RPMI8226 (cell line): ENCODE data around the gene TMEM37.
"Not testable (repeated sequence)": the region's sequence is repeated elsewhere in the genome, so short reads cannot be mapped to it uniquely, and the experiment has no call there.

Source experiments
- DNase-seq: peaks from one replicate; pipeline ENCODE4 v3.0.0-alpha.2; 2015

The TMEM37 gene

GRCh38 chr2:119431155-119431975 is at the start of gene TMEM37:
TSS of gene TMEM37 (plus strand) at chr2:119431854. CDS start at chr2:119431904, 50 bp downstream.
- peak; percentile 61 for DNase-seq

- peak; percentile 41 for DNase-seq
These were observed 48.1 kb upstream of the TMEM37 start for GRCh38 chr2:119383410-119384140.

GRCh38 chr2:119384971-119385370 is 46.7 kb upstream of the TMEM37 start:
- DNase-seq, result peak; percentile 27

- DNase-seq, result no peak
These were observed 46.2 kb upstream of the TMEM37 start for GRCh38 chr2:119385466-119385865.

GRCh38 chr2:119387381-119388129 is 44.1 kb upstream of the TMEM37 start:
- DNase-seq, result no peak

- no peak for DNase-seq
These were observed 41.9 kb upstream of the TMEM37 start for GRCh38 chr2:119389615-119390306.

GRCh38 chr2:119393971-119394748 is 37.5 kb upstream of the TMEM37 start:
- no peak for DNase-seq

- no peak for DNase-seq
These were observed 34.5 kb upstream of the TMEM37 start for GRCh38 chr2:119397196-119397595.

GRCh38 chr2:119402106-119402505 is 29.5 kb upstream of the TMEM37 start:
- no peak for DNase-seq

GRCh38 chr2:119402645-119403560 is 28.8 kb upstream of the TMEM37 start:
- DNase-seq, result peak; percentile 10

- not testable (repeated sequence) for DNase-seq
These were observed 28.0 kb upstream of the TMEM37 start for GRCh38 chr2:119403618-119404017.

GRCh38 chr2:119405151-119405550 is 26.5 kb upstream of the TMEM37 start:
- DNase-seq, result no peak

GRCh38 chr2:119407430-119408220 is 24.0 kb upstream of the TMEM37 start:
- DNase-seq, result peak; percentile 59

- DNase-seq, result peak; percentile 71
These were observed 23.4 kb upstream of the TMEM37 start for GRCh38 chr2:119408221-119408619.

- DNase-seq, result no peak
These were observed 22.1 kb upstream of the TMEM37 start for GRCh38 chr2:119409506-119409905.

GRCh38 chr2:119414894-119415293 is 16.8 kb upstream of the TMEM37 start:
- DNase-seq, result no peak

- no peak for DNase-seq
These were observed 16.0 kb upstream of the TMEM37 start for GRCh38 chr2:119415630-119416029.

GRCh38 chr2:119416299-119416923 is 15.2 kb upstream of the TMEM37 start:
- DNase-seq, result no peak

- no peak for DNase-seq
These were observed 13.7 kb upstream of the TMEM37 start for GRCh38 chr2:119417908-119418307.
